WI38 (cell line): ENCODE measurements around the gene PPP2R3B.
"Not testable (repeated sequence)": the region's sequence is repeated elsewhere in the genome, so short reads cannot be mapped to it uniquely, and the experiment has no call there.

Experiments used
- H3K4me3 ChIP-seq: 2 replicates; pipeline ENCODE4 v1.5.1; 2011; ENCODE audit warnings: low read depth, mild to moderate bottlenecking, control low read depth, low read length
- CTCF ChIP-seq: IDR thresholded peaks from 2 replicates; pipeline ENCODE4 v1.5.1; 2012; ENCODE audit warnings: low read depth, mild to moderate bottlenecking, control low read depth, low read length

PPP2R3B gene

GRCh38 chrX:418927-419729 lies 32.4 kb upstream of the PPP2R3B start:
- TF ChIP-seq CTCF, result no peak
- no peak overlapping the region for H3K4me3 ChIP-seq

GRCh38 chrX:415498-415897 lies 28.8 kb upstream of the PPP2R3B start:
- not testable (repeated sequence) for H3K4me3 ChIP-seq

GRCh38 chrX:413322-414201 lies 26.9 kb upstream of the PPP2R3B start:
- peak; percentile 12; the same call in 1 of the 2 replicates for TF ChIP-seq CTCF
- 0 out of 2 replicates have a peak overlapping the region, but pooled peaks have one; percentile 33 for H3K4me3 ChIP-seq

- no peak overlapping the region for H3K4me3 ChIP-seq
- TF ChIP-seq CTCF, result no peak
Observed at GRCh38 chrX:410296-410695, 23.6 kb upstream of the PPP2R3B start.

DNA sequence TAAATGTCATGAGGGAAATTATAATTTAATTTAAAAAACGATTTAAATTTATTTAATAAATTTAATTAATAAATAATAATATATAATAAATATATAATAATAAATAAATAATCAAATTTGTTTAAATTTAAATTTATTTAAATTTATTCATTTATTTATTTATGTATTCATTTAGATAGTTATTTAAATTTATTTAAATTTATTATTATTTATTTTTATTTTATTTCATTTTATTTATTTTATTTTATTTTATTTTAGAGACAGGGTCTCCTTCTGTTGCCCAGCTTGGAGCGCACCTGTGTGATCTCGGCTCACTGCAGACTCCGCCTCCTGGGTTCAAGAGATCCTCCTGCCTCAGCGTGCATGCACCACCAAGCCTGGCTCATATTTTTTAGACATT lies 18.4 kb upstream of the PPP2R3B start:
- H3K4me3 ChIP-seq, result no peak overlapping the region

DNA sequence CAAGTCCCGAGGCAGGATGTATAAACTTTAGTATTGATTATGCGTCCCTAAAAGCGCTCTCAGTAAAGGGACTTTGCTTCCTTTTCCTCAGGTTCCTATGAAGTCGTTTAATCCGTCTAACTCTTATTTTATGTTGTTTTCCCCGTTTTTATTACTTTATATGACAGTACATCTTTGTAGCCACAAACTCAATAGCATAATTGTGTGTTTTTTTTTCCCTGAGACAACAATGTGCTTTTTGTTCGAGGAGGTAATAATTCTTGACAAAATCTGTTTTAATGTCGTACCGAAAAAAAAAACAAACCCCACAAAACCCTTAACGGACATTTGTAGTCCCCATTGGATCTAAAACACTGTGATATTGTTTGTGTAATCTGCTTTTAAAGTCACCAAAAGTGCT lies 17.9 kb upstream of the PPP2R3B start:
- no peak for TF ChIP-seq CTCF
- H3K4me3 ChIP-seq, result no peak overlapping the region

More for the DNA sequence above, 18.4 kb upstream of the PPP2R3B start:
- TF ChIP-seq CTCF, result no peak

GRCh38 chrX:402857-403256 lies 16.1 kb upstream of the PPP2R3B start:
- no peak for TF ChIP-seq CTCF

More at GRCh38 chrX:402857-403256, 16.1 kb upstream of the PPP2R3B start:
- H3K4me3 ChIP-seq, result no peak overlapping the region
